Measurements from ENCODE around the gene CCNE1.
"Not testable (repeated sequence)": the region's sequence is repeated elsewhere in the genome, so short reads cannot be mapped to it uniquely, and the experiment has no call there.

The CCNE1 gene

GRCh38 chr19:29789007-29789406 lies 22.8 kb upstream of the CCNE1 start:
- DNase-seq, result no peak

- no peak for DNase-seq
These were observed 18.6 kb upstream of the CCNE1 start for GRCh38 chr19:29793116-29793727.

DNA sequence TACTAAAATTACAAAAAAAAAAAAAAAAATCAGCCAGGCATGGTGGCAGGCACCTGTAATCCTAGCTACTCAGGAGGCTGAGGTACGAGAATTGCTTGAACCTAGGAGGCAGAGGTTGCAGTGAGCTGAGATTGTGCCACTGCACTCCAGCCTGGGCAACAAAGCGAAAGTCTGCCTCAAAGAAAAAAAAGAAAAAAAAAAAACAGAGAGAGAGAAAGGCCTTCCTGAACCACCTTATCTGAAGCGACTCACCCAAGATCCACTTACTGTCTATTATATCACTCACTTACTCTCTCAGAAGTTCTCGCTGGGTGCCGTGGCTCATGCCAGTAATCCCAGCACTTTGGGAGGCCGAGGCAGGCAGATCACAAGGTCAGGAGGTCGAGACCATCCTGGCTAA lies 17.3 kb upstream of the CCNE1 start:
- DNase-seq, result not testable (repeated sequence)

DNA sequence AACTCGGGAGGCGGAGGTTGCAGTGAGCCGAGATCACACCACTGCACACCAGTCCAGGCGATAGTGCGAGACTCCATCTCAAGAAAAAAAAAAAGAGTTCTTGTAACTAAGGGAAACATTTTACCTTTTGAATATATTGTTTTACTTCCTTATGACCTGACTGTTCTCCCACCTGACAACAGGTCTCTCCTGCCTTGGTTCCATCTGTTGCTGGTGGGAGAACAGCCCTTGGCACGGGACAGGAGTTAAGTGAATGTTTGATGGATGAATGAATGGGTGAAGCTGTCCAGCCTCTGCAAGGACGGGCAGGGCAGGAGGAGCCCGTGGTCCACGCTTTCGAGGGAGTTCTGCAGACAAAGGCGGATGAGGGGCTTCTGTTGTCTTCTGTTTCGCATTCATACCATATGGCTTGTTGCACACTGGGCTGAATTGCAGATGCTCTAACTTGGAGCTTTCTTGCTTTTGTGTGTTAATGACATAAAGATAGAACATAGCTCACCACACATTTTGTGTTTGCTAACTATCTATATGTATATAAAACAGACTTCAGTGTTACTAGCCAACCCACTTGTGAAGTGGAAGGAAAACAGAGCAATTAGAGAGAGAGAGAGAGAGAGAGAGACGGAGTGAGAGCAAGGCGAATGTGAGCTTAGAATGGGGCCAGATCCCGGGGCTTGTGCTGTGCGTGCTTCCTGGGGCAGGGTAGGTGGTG lies 16.2 kb upstream of the CCNE1 start:
- no peak for DNase-seq

DNA sequence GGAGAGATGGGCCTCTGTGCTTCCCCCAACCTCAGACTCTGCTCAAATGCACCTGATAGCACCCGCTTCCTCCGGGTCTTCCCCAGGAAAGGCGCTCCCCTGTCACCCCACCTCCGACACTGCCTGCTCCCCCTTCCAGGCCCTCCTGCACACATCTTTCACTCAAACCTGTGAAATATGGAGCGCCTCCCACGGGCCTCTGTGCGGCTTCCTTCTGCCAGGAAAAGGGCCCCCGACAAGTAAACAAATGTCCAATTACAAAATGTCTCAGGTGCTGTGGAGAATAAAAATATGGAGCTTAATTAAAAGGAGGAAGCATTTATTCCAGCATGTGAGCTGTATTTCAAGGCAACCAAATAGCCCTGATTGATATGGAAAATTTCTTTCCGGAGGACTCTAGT lies 15.6 kb upstream of the CCNE1 start:
- DNase-seq, result no peak

DNA sequence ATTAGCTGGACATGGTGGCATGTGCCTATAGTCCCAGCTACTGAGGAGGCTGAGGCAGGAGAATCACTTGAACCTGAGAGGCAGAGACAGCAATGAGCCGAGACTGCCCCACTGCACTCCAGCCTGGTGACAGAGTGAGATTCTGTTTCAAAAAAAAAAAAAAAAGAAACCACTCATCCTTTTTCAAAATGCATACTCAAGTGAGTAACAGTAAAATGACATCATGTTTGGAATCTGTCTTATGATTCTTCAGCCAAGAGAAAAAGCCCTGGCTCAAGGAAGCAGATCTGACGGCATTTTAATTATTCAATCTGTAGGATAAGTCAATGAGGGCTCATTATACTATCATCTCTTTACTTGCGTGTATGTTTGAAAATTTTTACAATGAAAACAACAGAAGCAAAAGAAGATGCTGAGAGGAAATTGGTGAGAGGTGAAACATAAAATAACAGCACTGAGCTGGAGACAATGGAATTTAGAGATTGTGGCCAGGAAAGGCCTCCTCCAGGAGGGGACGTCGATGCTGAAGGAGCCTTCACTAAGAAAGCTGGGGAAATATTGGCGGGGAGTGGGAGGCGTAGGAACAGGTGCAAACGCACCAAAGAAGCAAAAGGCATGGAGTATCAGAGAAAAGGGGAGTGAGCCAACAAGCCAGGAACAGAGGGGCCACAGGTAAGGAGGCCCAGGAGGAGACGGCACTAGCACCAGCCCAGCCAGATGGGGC lies 12.9 kb upstream of the CCNE1 start:
- no peak for DNase-seq

- DNase-seq, result no peak
These were observed 11.5 kb upstream of the CCNE1 start for GRCh38 chr19:29800100-29800825.

DNA sequence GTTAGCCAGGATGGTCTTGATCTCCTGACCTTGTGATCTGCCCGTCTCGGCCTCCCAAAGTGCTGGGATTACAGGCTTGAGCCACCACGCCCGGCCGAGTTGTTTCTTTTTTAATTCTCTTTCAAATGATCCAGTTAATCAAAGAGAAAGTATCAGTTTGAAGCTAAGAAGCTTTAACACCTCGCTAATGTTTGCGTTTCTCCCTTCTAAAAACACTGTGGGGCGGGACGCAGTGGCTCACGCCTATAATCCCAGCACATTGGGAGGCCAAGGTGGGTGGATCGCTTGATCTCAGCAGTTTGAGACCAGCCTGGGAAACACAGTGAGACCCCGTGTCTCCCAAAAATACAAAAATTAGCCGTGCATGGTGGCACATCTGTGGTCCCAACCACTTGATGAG lies 7.8 kb upstream of the CCNE1 start:
- not testable (repeated sequence) for DNase-seq

GRCh38 chr19:29804493-29804892 lies 7.3 kb upstream of the CCNE1 start:
- no peak for DNase-seq

- no peak for DNase-seq
These were observed 6.5 kb upstream of the CCNE1 start for GRCh38 chr19:29805031-29805965.

GRCh38 chr19:29806098-29806866 lies 5.5 kb upstream of the CCNE1 start:
- DNase-seq, result no peak

GRCh38 chr19:29807178-29807577 lies 4.6 kb upstream of the CCNE1 start:
- no peak for DNase-seq

DNA sequence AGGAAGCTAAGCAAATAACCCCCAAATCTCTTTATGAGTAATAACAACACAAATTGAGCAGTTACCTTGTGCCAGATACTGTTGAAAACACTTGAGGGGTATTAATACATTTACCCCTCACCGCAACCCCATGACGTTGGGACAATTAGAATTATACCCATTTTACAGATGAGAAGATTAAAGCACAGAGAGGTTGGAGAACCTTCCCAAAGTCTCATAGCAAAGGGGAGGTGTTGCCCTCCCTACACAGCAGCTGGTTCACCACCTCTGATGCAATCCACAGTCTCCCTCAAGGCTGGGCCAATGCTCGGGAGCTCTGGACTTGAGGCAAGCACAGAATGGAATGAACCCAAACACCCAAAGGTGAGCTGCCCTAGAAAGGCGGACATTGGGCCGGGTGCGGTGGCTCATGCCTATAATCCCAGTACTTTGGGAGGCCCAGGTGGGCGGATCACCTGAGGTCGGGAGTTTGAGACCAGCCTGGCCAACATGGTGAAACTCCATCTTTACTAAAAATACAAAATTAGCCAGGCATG lies 3.9 kb upstream of the CCNE1 start:
- no peak for DNase-seq

DNA sequence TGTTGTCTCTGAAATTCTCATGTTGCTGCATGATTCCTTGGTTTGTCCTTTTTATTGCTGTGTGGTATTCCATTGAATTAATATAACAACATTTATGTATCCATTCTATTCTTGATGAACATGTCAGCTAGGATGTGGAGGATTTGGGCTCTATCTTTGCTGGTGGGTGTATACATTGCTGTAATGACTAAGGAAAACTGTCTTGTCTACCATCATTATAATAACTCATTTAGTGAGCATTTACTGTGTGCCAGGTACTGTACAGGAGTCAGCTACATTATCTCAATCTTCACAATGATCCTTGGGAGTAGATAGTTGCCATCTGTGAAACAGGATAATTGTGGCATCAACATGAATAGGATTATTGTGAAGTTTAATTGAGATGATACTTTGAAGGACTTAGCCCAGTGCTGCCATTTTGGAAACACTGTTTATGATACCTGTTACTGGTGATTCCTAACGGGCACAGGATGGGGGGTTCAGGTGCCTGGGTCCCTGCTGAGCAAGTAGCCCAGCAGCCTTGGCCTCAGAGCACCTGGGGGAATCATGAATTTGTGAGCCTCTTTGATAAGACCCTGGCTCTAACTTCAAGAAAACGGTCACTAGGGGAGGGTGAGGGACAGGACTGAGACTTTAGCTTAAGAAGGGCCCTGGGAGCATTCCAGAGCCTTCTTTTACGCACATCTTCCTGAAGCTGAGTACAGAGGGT lies 1.8 kb upstream of the CCNE1 start:
- no peak for DNase-seq

GRCh38 chr19:29810504-29810871 lies 1.3 kb upstream of the CCNE1 start:
- DNase-seq, result no peak

- DNase-seq, result peak; percentile 40
These were observed 489 bp downstream of the CCNE1 start for GRCh38 chr19:29812080-29812880.

- DNase-seq, result no peak
These were observed 1.1 kb downstream of the CCNE1 start for GRCh38 chr19:29812881-29813275.

DNA sequence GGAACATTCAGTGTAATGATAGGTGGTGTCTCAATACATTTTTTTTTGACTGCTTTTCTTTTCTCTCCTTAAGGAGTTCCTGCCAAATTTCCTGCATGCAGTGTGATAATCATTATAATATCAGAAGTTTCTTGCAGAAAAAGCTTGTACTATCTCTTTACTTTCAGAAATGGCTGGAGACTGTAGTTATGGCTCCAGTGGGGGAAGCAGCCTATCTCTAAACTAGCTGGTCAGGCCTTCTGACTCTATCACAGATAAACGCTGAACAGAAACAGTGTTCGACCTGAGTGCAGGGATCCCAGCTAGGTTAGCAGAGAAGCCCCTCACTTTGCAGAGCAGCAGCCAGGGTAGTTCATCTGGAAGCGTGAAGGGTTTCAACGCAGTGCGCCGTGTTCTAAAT lies 1.9 kb downstream of the CCNE1 start:
- DNase-seq, result no peak

- DNase-seq, result no peak
These were observed 3.4 kb downstream of the CCNE1 start for GRCh38 chr19:29815231-29815630.

DNA sequence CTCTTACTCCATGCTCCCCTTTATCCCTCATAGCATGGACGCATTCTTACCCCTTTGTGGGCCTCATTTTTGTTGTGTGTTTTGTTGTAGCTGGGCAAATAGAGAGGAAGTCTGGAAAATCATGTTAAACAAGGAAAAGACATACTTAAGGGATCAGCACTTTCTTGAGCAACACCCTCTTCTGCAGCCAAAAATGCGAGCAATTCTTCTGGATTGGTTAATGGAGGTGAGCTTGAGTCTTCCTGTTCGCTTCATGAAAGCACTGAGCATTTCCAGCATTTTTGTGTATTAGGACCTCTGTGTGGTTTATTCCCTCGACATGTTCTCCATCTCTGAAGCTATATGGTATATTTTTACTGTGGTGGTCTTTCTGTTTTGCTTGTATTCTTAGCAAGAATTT lies 5.5 kb downstream of the CCNE1 start:
- no peak for DNase-seq
